ENCODE measurements around the gene TFCP2.

The TFCP2 gene

GRCh38 chr12:51077930-51078329, 95.0 kb downstream of the TFCP2 start:
- H3K9ac ChIP-seq, result no peak overlapping the region

GRCh38 chr12:51076236-51076930, 96.6 kb downstream of the TFCP2 start:
- Histone ChIP-seq H3K27ac (no peak overlapping the region), H4K20me1 (ENCODE audit: insufficient read depth) (no peaks in the 10 kb centered on the region), H2AFZ (ENCODE audit: low read depth) (no peak overlapping the region), H3K9ac (no peak overlapping the region), H3K27me3 (ENCODE audit: insufficient read depth, low read depth) (no peaks in the 10 kb centered on the region), H3K36me3 (ENCODE audit: insufficient read depth) (no peaks in the 10 kb centered on the region), H3K4me2 (no peak overlapping the region), H3K4me1 (ENCODE audit: low read depth, poor library complexity, severe bottlenecking) (no peaks in the 10 kb centered on the region), H3K4me3 (IDR thresholded peaks at IDR 0.05; ENCODE audit: insufficient read depth, low read depth, low read length) (no peak overlapping the region), H3K79me2 (ENCODE audit: insufficient read depth, low read depth) (no peaks in the 10 kb centered on the region)
- TF ChIP-seq CTCF (conservative IDR thresholded peaks at IDR 0.05; ENCODE audit: low read depth, low read length), result no peak

More at GRCh38 chr12:51077930-51078329, 95.0 kb downstream of the TFCP2 start:
- no peak for TF ChIP-seq CTCF (conservative IDR thresholded peaks at IDR 0.05; ENCODE audit: low read depth, low read length)
- Histone ChIP-seq H3K4me2 (no peak overlapping the region), H3K4me1 (ENCODE audit: low read depth, poor library complexity, severe bottlenecking) (peaks cover 9% of the 10 kb centered on the region), H3K79me2 (ENCODE audit: insufficient read depth, low read depth) (no peaks in the 10 kb centered on the region), H3K27me3 (ENCODE audit: insufficient read depth, low read depth) (no peaks in the 10 kb centered on the region; the same call in 1 of the 2 replicates), H4K20me1 (ENCODE audit: insufficient read depth) (no peaks in the 10 kb centered on the region), H3K27ac (no peak overlapping the region), H3K36me3 (ENCODE audit: insufficient read depth) (no peaks in the 10 kb centered on the region), H3K4me3 (IDR thresholded peaks at IDR 0.05; ENCODE audit: insufficient read depth, low read depth, low read length) (no peak overlapping the region), H2AFZ (ENCODE audit: low read depth) (no peak overlapping the region)

- Histone ChIP-seq H3K27ac (no peak overlapping the region), H3K79me2 (ENCODE audit: insufficient read depth, low read depth) (no peaks in the 10 kb centered on the region), H3K4me3 (IDR thresholded peaks at IDR 0.05; ENCODE audit: insufficient read depth, low read depth, low read length) (no peak overlapping the region), H3K27me3 (ENCODE audit: insufficient read depth, low read depth) (no peaks in the 10 kb centered on the region), H3K4me2 (no peak overlapping the region), H2AFZ (ENCODE audit: low read depth) (no peak overlapping the region), H3K4me1 (ENCODE audit: low read depth, poor library complexity, severe bottlenecking) (peaks cover 4% of the 10 kb centered on the region), H3K36me3 (ENCODE audit: insufficient read depth) (no peaks in the 10 kb centered on the region), H3K9ac (no peak overlapping the region), H4K20me1 (ENCODE audit: insufficient read depth) (no peaks in the 10 kb centered on the region)
- TF ChIP-seq CTCF (conservative IDR thresholded peaks at IDR 0.05; ENCODE audit: low read depth, low read length), result no peak
These were observed 97.5 kb downstream of the TFCP2 start for GRCh38 chr12:51075390-51075789.

- no peak overlapping the region for H3K4me3 ChIP-seq (IDR thresholded peaks at IDR 0.05; ENCODE audit: insufficient read depth, low read depth, low read length)
- H3K4me2 ChIP-seq, result no peak overlapping the region
- no peaks in the 10 kb centered on the region for H3K27me3 ChIP-seq (ENCODE audit: insufficient read depth, low read depth)
- H3K9ac ChIP-seq, result no peak overlapping the region
- no peaks in the 10 kb centered on the region for H3K36me3 ChIP-seq (ENCODE audit: insufficient read depth)
- no peak overlapping the region for H3K27ac ChIP-seq
- H2AFZ ChIP-seq (ENCODE audit: low read depth), result no peak overlapping the region
- TF ChIP-seq CTCF (conservative IDR thresholded peaks at IDR 0.05; ENCODE audit: low read depth, low read length), result no peak
- no peaks in the 10 kb centered on the region for H4K20me1 ChIP-seq (ENCODE audit: insufficient read depth)
- peaks cover 13% of the 10 kb centered on the region for H3K4me1 ChIP-seq (ENCODE audit: low read depth, poor library complexity, severe bottlenecking)
- no peaks in the 10 kb centered on the region for H3K79me2 ChIP-seq (ENCODE audit: insufficient read depth, low read depth)
These were observed 101.3 kb downstream of the TFCP2 start for GRCh38 chr12:51071663-51072062.

Measured in KMS-11 (cell line).